ENCODE data around the gene CDT1. TPM values are rescaled to one million over a fixed set of nuclear protein-coding genes. Genes with fewer than 3 reads are reported as not detected.

The CDT1 gene
- total RNA-seq, 1 donor from 2014 or later = 25.3 TPM

- Mint-ChIP-seq H3K27me3 (peaks cover 29% of the 10 kb centered on the region), H3K4me3 (ENCODE audit: low read depth) (no peak overlapping the region), H3K4me1 (ENCODE audit: low read depth) (peaks cover 3% of the 10 kb centered on the region), H3K36me3 (ENCODE audit: insufficient read depth) (no peaks in the 10 kb centered on the region), H3K9me3 (ENCODE audit: low read depth) (no peaks in the 10 kb centered on the region), H3K27ac (no peak overlapping the region)
- DNase-seq (ENCODE audit: low spot score, unreplicated experiment) = no peak
- TF ChIP-seq CTCF (IDR thresholded peaks at IDR 0.05; ENCODE audit: unreplicated experiment) = no peak
These were observed 20.9 kb upstream of the CDT1 start for GRCh38 chr16:88782454-88783390.

DNA sequence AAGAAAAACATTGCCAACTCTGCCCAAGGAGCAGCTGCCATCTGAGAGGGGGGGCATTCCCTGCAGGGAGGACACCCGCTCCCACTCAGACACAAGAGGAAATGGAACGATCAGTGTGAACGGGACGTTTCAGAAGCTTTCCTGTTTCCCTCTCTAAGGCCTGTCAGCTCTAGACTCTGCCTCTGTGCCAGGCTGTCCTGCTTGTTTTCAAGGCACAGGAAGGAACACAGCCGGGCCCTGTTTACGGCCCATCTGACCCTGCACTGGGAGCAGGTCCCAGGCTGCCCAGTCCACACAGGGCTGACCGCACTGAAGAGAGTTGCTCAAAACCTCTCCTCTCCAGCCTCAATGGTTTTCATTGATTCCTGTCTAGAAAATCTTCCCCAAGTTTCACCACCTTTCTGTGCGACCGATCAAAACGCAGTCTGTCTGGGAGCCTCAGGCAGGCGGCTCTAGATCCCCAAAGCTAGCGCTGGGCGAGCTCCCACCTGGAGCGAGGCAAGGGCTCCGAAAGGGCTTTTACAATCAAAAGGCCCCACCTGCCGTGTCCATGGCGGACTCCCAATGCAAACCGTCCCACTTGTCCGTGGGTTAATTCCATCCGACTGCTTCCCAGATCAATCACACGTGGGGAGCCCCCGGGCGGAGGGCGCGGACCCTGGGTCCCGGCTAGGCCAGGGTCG lies 20.1 kb upstream of the CDT1 start:
- no peaks in the 10 kb centered on the region for H3K9me3 Mint-ChIP-seq (ENCODE audit: low read depth)
- H3K4me1 Mint-ChIP-seq (ENCODE audit: low read depth) = peaks cover 3% of the 10 kb centered on the region
- H3K27ac Mint-ChIP-seq = peak overlapping the region; percentile 45
- H3K27me3 Mint-ChIP-seq = peaks cover 28% of the 10 kb centered on the region
- no peaks in the 10 kb centered on the region for H3K36me3 Mint-ChIP-seq (ENCODE audit: insufficient read depth)
- no peak for TF ChIP-seq CTCF (IDR thresholded peaks at IDR 0.05; ENCODE audit: unreplicated experiment)
- DNase-seq (ENCODE audit: low spot score, unreplicated experiment) = no peak
- H3K4me3 Mint-ChIP-seq (ENCODE audit: low read depth) = peak overlapping the region; percentile 33

- Mint-ChIP-seq H3K9me3 (ENCODE audit: low read depth) (no peaks in the 10 kb centered on the region), H3K27me3 (peaks cover 28% of the 10 kb centered on the region), H3K36me3 (ENCODE audit: insufficient read depth) (no peaks in the 10 kb centered on the region), H3K4me1 (ENCODE audit: low read depth) (peaks cover 3% of the 10 kb centered on the region), H3K27ac (peak overlapping the region; percentile 84), H3K4me3 (ENCODE audit: low read depth) (peak overlapping the region; percentile 71)
- peak; percentile 62 for DNase-seq (ENCODE audit: low spot score, unreplicated experiment)
- peak; percentile 55 for TF ChIP-seq CTCF (IDR thresholded peaks at IDR 0.05; ENCODE audit: unreplicated experiment)
These were observed 19.3 kb upstream of the CDT1 start for GRCh38 chr16:88784074-88784855.

DNA sequence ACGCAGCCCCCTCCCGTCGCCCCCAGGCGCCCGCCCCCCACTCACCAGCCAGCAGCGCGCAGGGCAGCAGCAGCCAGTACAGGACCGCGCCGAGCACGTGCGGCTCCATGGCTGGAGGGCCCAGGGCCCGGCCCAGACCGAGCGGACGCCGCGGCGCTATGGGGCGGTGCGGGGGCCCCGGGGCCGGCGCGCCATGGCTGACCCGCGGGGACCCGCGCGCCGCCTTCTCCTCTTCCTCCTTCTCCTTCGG lies 18.8 kb upstream of the CDT1 start:
- no peaks in the 10 kb centered on the region for H3K9me3 Mint-ChIP-seq (ENCODE audit: low read depth)
- peaks cover 3% of the 10 kb centered on the region for H3K4me1 Mint-ChIP-seq (ENCODE audit: low read depth)
- no peak for TF ChIP-seq CTCF (IDR thresholded peaks at IDR 0.05; ENCODE audit: unreplicated experiment)
- H3K4me3 Mint-ChIP-seq (ENCODE audit: low read depth) = no peak overlapping the region
- no peak overlapping the region for H3K27ac Mint-ChIP-seq
- DNase-seq (ENCODE audit: low spot score, unreplicated experiment) = no peak
- no peaks in the 10 kb centered on the region for H3K36me3 Mint-ChIP-seq (ENCODE audit: insufficient read depth)
- peaks cover 28% of the 10 kb centered on the region for H3K27me3 Mint-ChIP-seq
